SK-N-SH treated with all-trans-retinoic acid at 6 μM for 48 hours (cell line): ENCODE data around the gene U2AF2.

Source experiments
- ATAC-seq: fragments of 200-7000 bp; cut with Tn5 transposase; 3 replicates; pipeline ENCODE4 v1.9.1; 2020; ENCODE audit warnings: mild to moderate bottlenecking, moderate library complexity
- ARNTL ChIP-seq: fragments of 450-650 bp; formaldehyde crosslinking; IDR thresholded peaks from 2 replicates; pipeline ENCODE4 v1.5.0; 2020; ENCODE audit warnings: low read depth, mild to moderate bottlenecking, moderate library complexity, borderline replicate concordance
- BACH2 ChIP-seq: fragments of 250-450 bp; sonication (Bioruptor Pico); IDR thresholded peaks from 2 replicates; pipeline ENCODE4 v1.9.0; 2021; ENCODE audit warnings: mild to moderate bottlenecking, borderline replicate concordance
- CREB5 ChIP-seq: fragments of 250-450 bp; sonication (Bioruptor Pico); IDR thresholded peaks from 2 replicates; pipeline ENCODE4 v1.5.1; 2020; ENCODE audit warnings: low read depth, mild to moderate bottlenecking, moderate library complexity
- CSDC2 ChIP-seq: fragments of 250-450 bp; sonication (Bioruptor Pico); IDR thresholded peaks from 2 replicates; pipeline ENCODE4 v1.5.0; 2020; ENCODE audit warnings: mild to moderate bottlenecking, moderate library complexity
- CSRNP3 ChIP-seq: fragments of 250-450 bp; sonication (Bioruptor Pico); IDR thresholded peaks from 2 replicates; pipeline ENCODE4 v1.5.1; 2021; ENCODE audit warnings: mild to moderate bottlenecking, moderate library complexity
- GLIS3 ChIP-seq: fragments of 250-450 bp; sonication (Bioruptor Pico); IDR thresholded peaks from 2 replicates; pipeline ENCODE4 v1.5.0; 2020; ENCODE audit warnings: mild to moderate bottlenecking, moderate library complexity
- ISL1 ChIP-seq: fragments of 250-450 bp; sonication (Bioruptor Pico); IDR thresholded peaks from 2 replicates; pipeline ENCODE4 v2.1.2; 2022; ENCODE audit warnings: mild to moderate bottlenecking, moderate library complexity
- OSR1 ChIP-seq: fragments of 250-450 bp; sonication (Bioruptor Pico); IDR thresholded peaks from 2 replicates; pipeline ENCODE4 v1.8.0; 2022; ENCODE audit warnings: moderate library complexity, mild to moderate bottlenecking, inconsistent platforms
- PPARA ChIP-seq: fragments of 250-450 bp; sonication (Bioruptor Pico); IDR thresholded peaks from 2 replicates; pipeline ENCODE4 v1.5.0; 2020; ENCODE audit warnings: mild to moderate bottlenecking, borderline replicate concordance
- RARB ChIP-seq: fragments of 250-450 bp; sonication (Bioruptor Pico); IDR thresholded peaks from 2 replicates; pipeline ENCODE4 v1.8.0; 2021; ENCODE audit warnings: mild to moderate bottlenecking, moderate library complexity
- SNAI2 ChIP-seq: fragments of 250-450 bp; sonication (Bioruptor Pico); IDR thresholded peaks from 2 replicates; pipeline ENCODE4 v1.5.0; 2020; ENCODE audit warnings: mild to moderate bottlenecking, moderate library complexity
- TOX ChIP-seq: fragments of 250-450 bp; sonication (Bioruptor Pico); IDR thresholded peaks from 2 replicates; pipeline ENCODE4 v1.8.0; 2021; ENCODE audit warnings: mild to moderate bottlenecking, moderate library complexity, borderline replicate concordance
- TSHZ2 ChIP-seq: fragments of 250-450 bp; sonication (Bioruptor Pico); IDR thresholded peaks from 2 replicates; pipeline ENCODE4 v1.5.0; 2020; ENCODE audit warnings: mild to moderate bottlenecking, moderate library complexity
- ZC3H10 ChIP-seq: fragments of 250-450 bp; sonication (Bioruptor Pico); IDR thresholded peaks from 2 replicates; pipeline ENCODE4 v1.5.1; 2021; ENCODE audit warnings: mild to moderate bottlenecking, moderate library complexity
- ZFP3 ChIP-seq: fragments of 250-450 bp; sonication (Bioruptor Pico); IDR thresholded peaks from 2 replicates; pipeline ENCODE4 v1.5.0; 2020; ENCODE audit warnings: mild to moderate bottlenecking, moderate library complexity
- ZFP30 ChIP-seq: fragments of 450-650 bp; formaldehyde crosslinking; IDR thresholded peaks from 2 replicates; pipeline ENCODE4 v1.5.0; 2022; ENCODE audit warnings: mild to moderate bottlenecking, moderate library complexity
- ZNF8 ChIP-seq: fragments of 450-650 bp; formaldehyde crosslinking; IDR thresholded peaks from 2 replicates; pipeline ENCODE4 v1.5.0; 2020; ENCODE audit warnings: mild to moderate bottlenecking, moderate library complexity
- TF ChIP-seq, protein P1 (sequence below): fragments of 250-450 bp; sonication (Bioruptor Pico); IDR thresholded peaks from 2 replicates; pipeline ENCODE4 v1.8.0; 2021; ENCODE audit warnings: low read depth, mild to moderate bottlenecking, moderate library complexity, borderline replicate concordance

Gene U2AF2

GRCh38 chr19:55694241-55694655 lies 39.4 kb downstream of the U2AF2 start:
- no peak for TF ChIP-seq RARB
- TF ChIP-seq, protein P1, sequence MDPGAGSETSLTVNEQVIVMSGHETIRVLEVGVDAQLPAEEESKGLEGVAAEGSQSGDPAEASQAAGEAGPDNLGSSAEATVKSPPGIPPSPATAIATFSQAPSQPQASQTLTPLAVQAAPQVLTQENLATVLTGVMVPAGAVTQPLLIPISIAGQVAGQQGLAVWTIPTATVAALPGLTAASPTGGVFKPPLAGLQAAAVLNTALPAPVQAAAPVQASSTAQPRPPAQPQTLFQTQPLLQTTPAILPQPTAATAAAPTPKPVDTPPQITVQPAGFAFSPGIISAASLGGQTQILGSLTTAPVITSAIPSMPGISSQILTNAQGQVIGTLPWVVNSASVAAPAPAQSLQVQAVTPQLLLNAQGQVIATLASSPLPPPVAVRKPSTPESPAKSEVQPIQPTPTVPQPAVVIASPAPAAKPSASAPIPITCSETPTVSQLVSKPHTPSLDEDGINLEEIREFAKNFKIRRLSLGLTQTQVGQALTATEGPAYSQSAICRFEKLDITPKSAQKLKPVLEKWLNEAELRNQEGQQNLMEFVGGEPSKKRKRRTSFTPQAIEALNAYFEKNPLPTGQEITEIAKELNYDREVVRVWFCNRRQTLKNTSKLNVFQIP: no peak
- ATAC-seq: no peak

DNA sequence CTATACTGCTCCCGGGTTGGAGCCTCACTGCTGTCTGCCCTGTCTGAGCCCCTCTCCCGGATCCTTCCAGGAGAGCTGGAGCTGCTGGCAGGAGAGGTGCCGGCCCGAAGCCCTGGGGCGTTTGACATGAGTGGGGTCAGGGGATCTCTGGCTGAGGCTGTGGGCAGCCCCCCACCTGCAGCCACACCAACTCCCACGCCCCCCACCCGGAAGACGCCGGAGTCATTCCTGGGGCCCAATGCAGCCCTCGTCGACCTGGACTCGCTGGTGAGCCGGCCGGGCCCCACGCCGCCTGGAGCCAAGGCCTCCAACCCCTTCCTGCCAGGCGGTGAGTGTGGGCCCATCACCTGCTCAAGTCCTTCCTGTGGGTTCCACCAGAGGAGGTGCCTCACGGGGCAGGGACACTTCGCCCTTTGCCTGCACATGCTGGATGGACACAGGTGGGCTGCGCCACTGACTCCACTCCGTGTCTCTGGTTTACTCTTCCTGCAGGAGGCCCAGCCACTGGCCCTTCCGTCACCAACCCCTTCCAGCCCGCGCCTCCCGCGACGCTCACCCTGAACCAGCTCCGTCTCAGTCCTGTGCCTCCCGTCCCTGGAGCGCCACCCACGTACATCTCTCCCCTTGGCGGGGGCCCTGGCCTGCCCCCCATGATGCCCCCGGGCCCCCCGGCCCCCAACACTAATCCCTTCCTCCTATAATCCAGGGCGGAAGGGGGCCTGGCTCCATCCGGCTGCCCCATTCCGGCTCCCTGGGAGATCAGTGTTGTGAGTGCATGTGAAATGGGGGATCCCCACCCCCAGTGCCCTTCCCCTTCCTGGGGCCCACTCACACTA lies 40.0 kb downstream of the U2AF2 start:
- no peak for TF ChIP-seq SNAI2 (CRISPR knock-in tag)
- TF ChIP-seq, protein P1: no peak
- no peak for TF ChIP-seq ZFP3 (CRISPR knock-in tag)
- no peak for TF ChIP-seq ARNTL (CRISPR knock-in tag)
- TF ChIP-seq ZC3H10 (CRISPR knock-in tag): no peak
- no peak for TF ChIP-seq RARB
- no peak for TF ChIP-seq CSRNP3
- no peak for TF ChIP-seq ZNF8 (CRISPR knock-in tag)
- no peak for TF ChIP-seq TOX (CRISPR knock-in tag)
- ATAC-seq: no peak

DNA sequence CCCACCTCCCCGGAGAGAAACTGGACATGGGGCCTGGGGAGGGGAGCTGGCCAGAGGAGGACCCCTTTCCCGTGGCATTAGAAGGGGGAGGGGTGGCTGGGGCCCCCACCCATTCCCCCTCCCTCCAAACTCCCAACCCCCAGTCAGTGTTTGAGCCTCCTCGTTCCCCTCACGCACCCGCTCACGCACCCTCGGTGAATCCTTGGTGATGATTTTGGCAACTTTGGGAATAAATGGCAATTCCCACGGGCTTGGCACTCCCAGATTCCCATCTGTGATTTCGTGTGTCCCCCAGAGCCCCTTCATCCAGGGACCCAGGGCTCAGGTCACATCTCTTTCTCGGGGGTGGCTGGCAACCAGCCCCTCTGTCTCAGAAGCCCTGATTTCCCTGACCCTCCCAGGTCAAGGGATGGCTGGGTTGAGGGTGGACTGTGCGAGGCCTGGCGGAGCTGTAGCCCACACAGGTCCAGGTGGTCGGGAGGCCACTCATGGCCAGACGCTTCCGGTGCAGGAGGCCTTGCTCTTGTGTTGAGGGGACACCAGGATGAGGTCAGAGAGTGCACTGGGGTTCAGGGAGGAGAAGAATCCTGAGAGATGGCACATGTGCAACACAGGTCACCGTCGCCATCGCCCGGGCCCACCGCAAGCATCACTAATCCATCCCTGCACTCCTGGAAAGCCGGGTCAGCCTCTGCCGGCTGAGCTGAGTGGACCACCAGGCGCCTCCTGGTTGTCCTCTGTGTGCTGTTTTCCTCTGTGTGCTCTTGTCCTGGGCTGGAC lies 40.9 kb downstream of the U2AF2 start:
- TF ChIP-seq CSDC2 (CRISPR knock-in tag) (no peak), CREB5 (CRISPR knock-in tag) (no peak), TSHZ2 (no peak), TOX (CRISPR knock-in tag) (no peak), PPARA (CRISPR knock-in tag) (no peak), ZFP3 (CRISPR knock-in tag) (no peak), ZNF8 (CRISPR knock-in tag) (no peak), GLIS3 (no peak), ZFP30 (no peak), OSR1 (no peak), SNAI2 (CRISPR knock-in tag) (no peak), ZC3H10 (CRISPR knock-in tag) (no peak), ISL1 (CRISPR knock-in tag) (no peak), BACH2 (CRISPR knock-in tag) (no peak)
- TF ChIP-seq, protein P1: no peak
- ATAC-seq: no peak
